NCI-H2107 treated with DMSO at 0.1 percent for 48 hours (cell line): Measurements from ENCODE around the gene ALG6.
A peak's percentile ranks its signal among the peaks of the same experiment; 100 is the strongest.

ENCODE experiments used
- DNase-seq: peaks from one replicate; lab custom pipeline; 2025; ENCODE audit not compliant: unreplicated experiment; lab: John Stamatoyannopoulos, UW

Gene ALG6

DNA sequence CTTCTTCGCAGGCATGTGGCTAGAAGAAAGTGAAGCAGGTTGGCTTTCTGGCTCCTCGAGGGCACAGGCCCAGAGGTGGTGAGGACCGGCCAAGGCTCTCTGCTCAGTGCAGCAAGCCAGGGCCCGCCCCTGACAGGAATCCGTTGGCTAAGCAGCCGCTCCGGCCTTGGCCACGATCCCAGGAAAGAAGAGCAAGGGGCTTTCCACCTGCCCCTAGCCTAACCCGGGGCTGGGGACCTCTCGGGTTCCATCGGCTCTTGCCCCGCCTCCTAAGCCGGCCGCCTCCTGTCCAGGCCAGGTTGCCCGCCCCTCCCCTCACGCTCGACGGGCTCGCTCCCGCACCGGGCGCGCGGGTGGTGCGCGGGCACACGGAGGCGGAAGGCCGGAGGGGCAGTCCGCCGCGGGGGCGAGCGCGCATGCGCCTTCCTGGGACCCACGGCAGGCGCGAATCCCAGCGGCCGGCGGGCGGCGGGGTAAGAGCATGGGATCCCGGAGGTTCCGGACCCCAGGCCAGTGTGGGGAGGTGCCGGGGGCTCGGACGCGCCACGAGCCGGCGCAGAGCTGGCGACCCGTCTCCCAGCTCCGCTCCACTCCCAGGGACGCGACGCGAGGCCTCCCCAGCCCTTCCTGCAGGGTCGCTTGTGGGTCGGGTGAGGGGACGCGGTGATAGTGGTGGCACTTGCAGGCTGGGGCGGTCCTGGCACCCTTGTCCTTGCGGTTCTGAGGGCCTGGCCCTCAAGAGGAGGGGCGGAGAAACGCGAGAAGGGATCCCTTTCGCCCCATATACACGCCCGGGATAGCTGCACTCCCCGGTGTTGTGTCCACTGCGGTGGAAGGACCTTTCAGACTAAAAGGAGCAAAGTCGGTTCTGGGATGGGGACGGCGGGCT lies at the start of gene ALG6:
Gene ALG6 (plus strand): TSS at position 413 of the 889 bp plus-strand sequence. CDS start 3,351 bp downstream, outside the sequence.
- DNase-seq = peak; percentile 89

DNA sequence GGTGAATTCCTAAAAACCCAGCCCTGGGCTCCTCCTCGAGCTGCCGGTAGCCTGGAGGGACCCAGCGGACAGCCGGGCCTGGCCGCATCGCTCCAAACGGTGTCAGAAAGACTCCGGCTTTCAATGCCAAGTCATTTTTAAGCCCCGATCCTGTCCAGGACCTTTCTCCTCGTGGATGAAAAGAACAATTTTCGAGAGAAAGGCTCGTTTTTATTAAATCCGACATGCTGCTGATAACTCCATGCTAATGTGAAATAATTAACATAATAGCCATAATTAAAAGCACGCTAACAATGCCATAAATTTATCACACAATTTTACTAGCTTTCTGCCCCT lies 49.6 kb upstream of the ALG6 start:
- DNase-seq = no peak

DNA sequence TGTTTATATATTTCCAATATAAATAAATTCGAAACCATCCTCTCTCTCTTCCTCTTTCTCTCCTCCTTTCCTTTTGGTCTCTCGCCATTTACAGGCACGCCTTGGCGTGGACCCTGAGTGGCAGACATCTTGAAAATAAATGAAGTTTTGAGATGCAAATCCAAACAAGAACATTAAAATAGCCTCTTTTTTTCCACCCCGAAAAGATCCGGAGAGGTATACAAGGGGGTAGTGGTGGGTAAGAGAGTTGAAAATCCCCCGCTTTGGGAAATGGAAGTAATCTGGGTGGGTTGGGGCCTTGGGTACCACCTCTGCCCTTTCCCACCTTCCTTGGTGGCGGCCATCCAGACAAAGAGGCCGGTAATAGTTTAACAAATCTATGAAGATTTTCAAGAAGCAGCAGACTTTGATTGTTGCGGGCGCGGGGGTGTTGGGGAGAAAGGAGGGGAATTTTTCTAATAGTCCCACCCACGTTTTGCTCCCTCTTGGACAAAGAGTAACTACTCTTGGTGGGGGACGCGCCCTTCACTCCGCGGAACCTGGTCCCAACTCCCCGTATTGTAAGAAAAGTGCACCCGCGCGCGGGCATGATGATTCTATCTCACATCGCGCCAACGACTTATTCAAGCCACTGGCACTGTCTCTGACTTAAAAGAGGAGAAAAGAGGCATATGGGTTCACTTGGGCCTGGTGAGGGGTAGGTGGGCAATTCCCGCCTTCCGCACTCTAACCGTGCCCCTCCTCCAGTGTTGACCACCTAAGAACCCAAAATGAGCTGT lies 49.0 kb upstream of the ALG6 start:
- DNase-seq = no peak

DNA sequence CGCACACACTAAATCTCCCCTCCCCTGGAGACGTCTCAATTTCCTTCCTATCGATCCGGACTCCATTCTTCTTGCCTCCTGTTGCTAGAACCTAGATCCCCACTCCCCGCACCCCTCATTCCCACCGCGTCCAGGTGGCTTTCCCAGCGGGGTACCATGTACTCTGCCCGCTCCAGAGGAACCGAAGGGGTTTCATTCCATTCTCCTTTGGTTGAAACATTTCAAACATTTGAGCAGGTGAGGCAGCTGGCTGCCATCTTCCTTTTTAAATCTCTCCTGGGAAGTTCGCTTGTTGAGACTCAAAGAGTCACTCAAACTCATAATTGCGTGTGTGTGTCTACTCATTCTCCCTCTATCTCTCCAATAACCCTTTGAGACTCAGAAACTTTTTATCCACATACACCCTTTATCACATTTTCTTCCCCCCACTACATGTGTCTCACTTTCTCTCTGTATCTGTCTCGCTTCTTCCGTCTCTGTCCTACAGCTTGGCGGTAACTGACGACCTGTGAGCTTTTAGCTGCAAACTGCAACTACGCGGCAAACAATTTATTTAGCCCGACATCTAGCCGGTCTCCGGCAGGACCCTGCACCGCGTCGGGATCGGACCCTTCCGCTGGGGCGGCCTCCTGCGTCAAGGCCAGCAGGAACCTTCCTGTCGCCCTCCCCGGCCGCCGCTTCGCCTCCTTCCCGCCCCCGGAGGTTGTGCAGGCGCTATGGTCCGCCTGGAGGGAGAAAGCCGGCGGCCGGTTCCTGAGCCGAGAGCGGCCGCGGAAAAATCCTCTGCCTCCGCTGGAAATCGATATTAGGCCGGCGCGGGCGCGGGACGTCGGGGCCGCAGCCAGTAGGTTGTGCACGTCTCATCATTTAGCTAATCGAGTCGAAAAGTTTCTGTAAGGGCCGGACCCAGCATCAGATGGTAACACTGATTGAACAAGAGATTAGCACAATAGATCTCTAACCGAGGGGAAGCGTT lies 48.1 kb upstream of the ALG6 start:
- no peak for DNase-seq

DNA sequence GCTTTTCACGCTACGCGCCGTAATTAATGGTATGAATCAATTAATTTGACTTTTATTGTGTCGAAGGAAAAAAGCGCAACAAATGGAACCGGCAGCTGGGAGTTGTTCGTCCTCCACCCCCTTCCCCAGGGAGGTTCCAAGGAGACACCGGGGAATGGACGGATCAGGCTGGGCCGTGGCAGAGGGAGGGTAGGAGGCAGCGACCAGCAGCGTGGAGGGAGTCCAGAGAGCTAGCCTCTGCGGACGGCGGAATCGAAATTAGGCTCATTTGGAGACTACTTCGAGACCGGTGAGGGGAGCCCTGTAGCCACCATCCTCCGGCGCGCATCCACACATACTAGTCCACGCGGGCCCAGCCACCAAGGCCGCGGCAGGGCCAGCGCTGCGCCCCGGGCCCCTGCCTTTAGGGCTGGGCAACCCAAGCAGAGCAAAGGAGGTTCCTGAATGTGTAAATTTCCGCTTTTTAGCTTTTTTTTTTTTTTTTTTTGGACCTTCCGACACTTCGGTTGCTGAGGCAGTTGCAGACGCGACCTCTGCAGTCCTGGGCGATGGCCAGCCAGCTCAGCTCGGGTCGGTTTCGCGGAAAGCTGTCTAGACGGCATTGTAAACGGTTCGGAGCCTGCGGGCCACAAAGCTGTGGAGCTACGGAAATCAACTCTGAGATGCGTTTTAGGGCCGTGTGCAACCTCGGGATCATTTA lies 47.3 kb upstream of the ALG6 start:
- no peak for DNase-seq

DNA sequence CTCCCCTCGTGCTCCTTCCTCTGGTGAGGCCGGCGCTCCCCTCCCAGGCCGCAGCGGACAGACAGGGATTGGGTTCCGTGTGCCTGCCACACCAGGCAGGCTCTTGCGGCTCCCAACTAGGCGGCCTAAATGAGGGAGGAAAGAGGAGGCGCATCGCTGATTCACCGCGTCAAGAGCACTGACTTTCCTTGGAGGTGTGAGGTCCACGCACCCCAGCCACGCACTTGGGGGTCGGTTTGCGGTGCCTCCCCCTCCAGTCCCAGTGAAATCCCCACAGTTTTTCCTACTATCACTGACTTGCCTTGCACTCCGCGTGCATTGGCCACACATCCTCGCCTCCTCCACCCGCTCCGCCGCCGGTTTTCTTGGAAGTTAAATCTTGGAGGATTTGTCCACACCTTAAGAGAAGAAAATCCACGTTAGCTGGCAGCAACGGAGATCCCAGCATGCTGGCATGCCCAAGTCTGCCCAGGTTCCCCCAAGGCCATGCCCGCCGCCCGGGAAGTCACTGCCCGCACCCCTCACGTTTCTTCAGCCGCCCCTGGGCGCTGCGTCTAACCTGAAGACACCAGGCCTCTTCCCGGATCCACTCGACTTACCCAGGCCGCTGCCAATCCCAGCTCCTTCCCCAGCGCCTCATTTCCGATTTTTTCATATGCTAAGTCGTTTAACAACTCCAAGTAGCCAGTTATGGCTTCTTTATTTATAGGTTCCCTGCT lies 46.2 kb upstream of the ALG6 start:
- DNase-seq = no peak

DNA sequence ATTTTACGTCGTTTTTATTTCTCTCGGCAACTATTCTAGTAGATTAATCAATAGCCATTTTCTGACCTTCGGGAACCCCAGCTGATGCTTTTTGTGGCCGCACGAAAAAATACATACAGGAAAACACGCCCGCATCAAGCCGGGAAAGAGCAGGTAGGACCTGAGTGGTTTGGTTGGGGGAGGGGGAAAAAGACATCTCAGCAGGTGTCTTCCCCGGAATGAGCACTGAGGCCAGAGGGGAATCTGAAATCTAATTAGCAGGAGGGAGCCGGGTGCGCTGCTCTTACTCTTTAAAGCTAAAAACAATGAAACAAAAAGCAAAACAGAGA lies 45.7 kb upstream of the ALG6 start:
- DNase-seq = no peak

DNA sequence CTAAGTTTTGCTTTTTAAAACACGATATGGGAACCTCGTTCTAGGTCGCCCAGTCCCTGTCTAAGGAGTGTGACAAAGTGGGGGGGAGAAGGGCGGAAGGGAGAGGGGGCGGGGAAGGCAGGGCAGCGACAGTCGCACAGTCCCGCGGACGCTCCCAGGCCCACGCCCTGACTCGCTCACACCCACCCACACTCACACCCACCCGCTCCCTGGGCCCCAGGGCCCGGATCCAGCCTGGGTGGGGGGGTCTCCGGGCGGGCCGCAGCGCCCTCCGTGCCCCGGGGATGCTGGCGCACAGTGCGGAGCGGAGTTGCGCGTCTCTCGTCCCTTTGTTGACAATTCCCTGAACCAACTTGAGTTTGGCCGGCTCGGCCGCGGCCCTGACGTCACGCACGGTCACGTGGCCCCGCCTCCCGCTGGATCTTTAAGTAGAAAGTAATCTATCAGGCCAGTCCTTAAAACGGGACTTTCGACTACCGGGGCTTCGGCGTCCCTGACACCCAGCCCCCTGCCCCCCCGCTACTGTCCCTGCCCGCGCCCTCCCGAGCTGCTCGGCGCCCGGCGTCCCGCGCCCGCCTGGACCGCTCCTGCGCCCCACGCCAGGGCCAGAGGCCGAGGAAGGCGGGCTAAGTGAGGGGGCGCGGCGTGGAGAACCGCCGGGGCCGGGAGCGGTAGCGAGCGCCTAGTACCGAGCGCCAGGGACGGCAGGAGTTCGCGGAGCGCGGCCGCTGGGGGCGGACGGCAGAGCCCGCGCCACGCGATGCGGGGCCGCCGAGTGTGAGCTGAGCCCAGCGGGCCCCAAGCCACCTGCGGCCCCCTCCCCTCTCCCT lies 45.1 kb upstream of the ALG6 start, which contains the start of gene FOXD3:
Gene FOXD3 (plus strand): TSS at position 454 of the 830 bp plus-strand sequence. CDS start 492 bp downstream, outside the sequence.
- DNase-seq = peak; percentile 48

DNA sequence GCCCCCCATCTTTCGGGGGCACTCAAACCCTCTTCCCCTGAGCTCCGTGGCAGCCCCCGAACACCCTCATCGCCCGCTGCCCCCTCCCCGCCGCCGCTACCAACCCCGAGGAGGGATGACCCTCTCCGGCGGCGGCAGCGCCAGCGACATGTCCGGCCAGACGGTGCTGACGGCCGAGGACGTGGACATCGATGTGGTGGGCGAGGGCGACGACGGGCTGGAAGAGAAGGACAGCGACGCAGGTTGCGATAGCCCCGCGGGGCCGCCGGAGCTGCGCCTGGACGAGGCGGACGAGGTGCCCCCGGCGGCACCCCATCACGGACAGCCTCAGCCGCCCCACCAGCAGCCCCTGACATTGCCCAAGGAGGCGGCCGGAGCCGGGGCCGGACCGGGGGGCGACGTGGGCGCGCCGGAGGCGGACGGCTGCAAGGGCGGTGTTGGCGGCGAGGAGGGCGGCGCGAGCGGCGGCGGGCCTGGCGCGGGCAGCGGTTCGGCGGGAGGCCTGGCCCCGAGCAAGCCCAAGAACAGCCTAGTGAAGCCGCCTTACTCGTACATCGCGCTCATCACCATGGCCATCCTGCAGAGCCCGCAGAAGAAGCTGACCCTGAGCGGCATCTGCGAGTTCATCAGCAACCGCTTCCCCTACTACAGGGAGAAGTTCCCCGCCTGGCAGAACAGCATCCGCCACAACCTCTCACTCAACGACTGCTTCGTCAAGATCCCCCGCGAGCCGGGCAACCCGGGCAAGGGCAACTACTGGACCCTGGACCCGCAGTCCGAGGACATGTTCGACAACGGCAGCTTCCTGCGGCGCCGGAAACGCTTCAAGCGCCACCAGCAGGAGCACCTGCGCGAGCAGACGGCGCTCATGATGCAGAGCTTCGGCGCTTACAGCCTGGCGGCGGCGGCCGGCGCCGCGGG lies 44.2 kb upstream of the ALG6 start:
- peak; percentile 15 for DNase-seq

DNA sequence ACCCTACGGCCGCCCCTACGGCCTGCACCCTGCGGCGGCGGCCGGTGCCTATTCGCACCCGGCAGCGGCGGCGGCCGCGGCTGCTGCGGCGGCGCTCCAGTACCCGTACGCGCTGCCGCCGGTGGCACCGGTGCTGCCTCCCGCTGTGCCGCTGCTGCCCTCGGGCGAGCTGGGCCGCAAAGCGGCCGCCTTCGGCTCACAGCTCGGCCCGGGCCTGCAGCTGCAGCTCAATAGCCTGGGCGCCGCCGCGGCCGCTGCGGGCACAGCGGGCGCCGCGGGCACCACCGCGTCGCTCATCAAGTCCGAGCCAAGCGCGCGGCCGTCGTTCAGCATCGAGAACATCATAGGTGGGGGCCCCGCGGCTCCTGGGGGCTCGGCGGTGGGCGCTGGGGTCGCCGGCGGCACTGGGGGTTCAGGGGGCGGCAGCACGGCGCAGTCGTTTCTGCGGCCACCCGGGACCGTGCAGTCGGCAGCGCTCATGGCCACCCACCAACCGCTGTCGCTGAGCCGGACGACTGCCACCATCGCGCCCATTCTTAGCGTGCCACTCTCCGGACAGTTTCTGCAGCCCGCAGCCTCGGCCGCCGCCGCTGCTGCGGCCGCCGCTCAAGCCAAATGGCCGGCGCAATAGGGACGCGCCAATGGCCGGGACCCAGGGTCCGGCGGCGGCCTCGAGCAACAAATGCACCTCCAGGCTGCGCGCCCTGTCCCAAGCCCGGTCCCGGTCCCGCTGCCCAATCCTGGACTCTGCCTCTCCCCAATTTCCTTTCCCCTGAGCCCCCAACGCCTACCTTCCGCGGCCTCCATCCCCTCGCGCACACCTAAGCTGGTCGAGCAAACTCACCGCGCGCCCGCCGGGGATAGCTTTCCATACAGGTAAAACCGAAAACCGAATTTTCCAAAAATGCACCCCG lies 43.3 kb upstream of the ALG6 start:
- no peak for DNase-seq

DNA sequence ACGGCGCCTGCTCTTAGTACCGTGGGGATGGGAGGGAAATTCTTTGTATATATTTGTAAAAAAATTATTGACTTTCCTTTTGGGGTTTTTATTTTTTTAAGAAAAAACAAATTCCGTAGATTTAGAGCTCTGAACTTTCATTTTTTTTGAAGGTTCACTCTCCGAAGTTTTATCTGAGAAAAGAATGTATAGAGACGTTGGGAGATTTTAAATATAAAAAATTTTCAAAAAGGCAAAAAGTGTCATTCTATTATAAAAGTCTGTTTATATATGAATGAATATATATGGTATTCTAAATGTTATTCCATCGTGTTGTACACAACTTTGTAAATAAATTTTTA lies 42.7 kb upstream of the ALG6 start:
- no peak for DNase-seq

DNA sequence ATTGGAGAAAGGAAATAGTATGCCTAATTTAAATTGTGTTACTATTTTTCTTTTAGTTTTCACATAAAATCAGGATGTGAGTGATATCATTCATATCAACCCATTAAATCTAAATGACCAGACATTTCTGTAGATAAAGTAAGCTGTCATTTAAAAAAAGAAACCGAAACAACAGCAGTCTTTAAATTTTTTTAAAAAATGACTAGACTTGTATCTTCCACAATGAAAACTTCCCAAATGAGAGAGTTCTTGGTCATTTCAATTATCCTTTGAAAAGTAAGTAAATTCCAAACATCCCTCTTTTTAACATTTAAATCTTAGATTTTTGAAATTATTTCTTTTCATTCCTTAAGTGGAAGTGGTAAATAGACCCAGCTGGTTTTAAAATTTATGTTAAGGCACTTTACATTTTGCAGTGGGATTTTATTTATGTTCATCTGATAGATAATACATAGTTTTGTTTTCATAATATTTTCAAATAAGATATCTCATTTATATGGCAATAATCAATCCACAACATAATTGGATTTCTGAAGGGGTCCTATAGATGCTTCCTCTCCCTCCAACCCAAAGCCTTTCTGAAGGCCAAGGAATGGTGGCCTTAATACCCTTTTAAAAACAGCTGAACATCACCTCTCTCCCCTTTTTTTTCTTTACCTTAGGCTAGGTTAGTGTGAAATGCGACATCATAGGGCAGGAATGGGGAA lies 42.0 kb upstream of the ALG6 start:
- DNase-seq = no peak

DNA sequence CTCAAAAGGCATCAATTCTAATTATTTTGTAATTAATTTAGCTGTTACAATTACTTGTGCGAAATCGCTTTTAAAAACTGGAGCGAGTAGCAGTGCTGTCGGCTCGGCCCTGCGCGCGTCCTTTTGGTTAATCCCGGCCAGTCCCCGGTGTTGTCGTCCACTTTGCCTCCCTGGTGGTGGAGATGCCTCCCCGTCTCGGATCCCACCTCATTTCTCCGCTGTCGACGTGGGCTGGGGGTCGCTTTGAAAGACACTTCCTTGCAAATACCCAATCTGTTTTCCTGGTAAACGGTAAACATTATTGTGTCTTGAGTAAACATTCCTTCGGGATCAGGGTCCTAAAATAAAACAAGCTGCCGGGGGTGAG lies 41.3 kb upstream of the ALG6 start:
- DNase-seq = no peak

DNA sequence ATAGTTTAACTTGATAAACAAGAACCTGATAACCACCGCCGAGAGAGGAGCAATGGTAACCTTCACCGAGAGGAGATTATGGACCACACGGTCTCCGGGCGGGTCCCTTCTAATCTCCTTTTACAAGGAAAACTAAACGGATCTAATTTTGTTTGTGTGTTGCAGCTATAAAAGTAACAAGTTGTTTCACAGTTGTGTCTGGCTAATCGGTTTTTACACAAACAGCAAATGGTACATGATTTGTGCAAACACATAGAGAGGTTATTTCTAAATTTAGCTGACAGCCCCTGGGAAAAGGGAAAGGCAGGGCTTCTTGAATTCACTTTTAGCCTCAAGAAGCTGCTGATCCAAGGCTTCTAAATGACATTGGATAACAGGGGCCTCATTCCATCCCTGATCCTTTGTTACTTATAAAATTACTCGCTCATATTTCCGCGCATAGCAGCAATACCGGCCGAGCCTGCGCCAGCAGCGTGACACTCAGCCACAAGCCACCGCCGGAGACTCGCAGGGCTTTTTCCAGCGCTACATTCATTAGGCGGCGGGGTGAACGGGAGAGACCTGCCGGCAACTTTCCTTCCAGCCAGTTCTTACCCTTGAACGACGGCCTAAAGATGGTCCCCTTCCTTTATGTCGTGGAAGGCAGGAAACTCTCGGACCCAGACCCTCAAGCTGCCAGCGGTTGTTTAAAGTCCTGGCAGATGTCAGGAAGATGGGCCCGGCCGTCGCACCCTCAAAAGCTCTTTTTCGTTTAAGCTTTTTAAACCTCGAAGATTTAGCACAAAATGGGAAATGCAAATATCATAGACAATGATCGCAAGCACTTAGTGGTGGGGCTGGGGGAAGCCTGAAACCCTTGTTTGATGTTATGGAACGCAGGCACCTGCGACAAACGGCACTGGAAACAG lies 40.7 kb upstream of the ALG6 start:
- no peak for DNase-seq

DNA sequence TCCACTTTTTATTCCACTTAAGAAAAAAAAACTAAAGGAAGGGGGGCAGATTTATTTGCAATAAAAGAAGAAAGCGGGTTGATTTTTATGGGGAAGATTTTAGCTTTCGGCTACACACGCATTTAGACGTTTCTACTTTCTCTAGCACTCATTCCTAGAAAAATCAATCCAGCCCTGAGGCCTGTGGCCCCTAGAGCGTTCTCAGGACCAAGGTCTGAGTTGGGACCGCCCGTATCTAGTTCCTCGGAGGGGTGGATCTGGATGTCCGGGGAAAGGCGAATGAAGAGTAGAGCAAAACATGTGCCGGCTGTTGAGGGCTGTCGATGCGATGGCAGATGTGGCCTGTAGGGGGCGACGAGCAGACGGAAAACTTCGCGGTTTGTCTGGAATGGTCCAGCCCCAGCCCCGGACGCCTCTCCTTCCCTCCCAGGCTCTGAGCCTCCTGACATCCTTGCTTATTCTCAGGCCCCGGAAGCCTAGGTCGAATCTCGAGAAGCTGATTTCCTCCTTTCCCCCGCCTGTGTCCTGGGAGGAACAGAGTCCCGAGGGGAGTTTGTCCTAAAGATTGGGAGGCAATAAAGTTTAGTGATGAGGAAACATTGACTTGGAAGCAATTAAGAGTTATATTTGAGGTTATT lies 39.9 kb upstream of the ALG6 start:
- peak; percentile 57 for DNase-seq
